ENCODE data around the gene DDX47.

DNA sequence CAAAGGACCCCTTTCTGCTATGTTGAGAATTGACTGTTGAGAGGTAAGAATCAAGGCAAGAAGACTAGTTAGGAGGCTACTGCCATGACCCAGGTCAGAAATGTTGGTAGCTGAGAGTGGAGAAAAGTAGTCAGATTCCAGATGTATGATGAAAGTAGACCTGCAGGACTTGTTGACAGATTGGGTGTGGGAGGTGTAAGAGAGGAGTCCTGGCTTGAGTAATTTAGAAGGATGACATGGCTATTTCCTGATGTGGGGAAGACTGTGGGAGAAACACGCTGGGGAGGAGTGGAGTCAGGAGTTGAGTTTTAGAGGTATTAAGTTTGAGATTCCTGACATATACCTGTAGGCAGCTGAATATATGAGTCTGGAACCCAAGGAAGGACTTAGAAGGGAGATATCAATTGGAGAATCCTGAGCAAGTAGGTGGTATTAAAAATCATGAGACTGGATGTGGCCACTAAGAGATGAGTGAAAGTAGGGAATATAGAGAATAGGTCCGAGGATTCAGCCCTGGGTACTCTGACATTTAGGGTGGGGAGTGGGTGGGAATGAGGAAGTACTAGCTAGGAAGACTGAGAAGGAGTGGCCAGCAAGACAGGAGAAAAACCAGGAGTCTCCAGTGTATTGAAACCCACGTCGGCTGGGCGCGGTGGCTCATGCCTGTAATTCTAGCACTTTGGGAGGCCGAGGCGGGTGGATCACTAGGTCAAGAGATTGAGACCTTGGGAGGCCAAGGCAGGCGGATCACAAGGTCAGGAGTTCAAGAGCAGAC, 12.6 kb upstream of the DDX47 start:
- no peak for TF ChIP-seq GATA2 (IDR thresholded peaks at IDR 0.05; ENCODE audit: low read depth, low read length)
- no peak for TF ChIP-seq GATA3 (IDR thresholded peaks at IDR 0.05; ENCODE audit: low read depth, low read length)
